Neural progenitor cell (in vitro differentiated cells): Measurements from ENCODE around the gene PGLYRP3. TPM values are rescaled to one million over a fixed set of nuclear protein-coding genes. Genes with fewer than 3 reads are reported as not detected.

Experiments used
- DNase-seq: peaks from one replicate; pipeline ENCODE4 v3.0.0-alpha.2; 2016; ENCODE audit warnings: low spot score
- H2AFZ ChIP-seq: fragments of 200-600 bp; sonication (generic); replicated peaks from 2 replicates; pipeline ENCODE4 v1.6.1; 2016; ENCODE audit warnings: antibody characterized with exemption
- H3F3A ChIP-seq: fragments of 200-600 bp; sonication (generic); 2 replicates; pipeline ENCODE4 v1.6.1; 2016; ENCODE audit warnings: antibody characterized with exemption, low read depth
- H3K27ac ChIP-seq: fragments of 200-600 bp; sonication (generic); 2 replicates; pipeline ENCODE4 v1.5.1; 2016; ENCODE audit warnings: mild to moderate bottlenecking
- H3K27me3 ChIP-seq: fragments of 200-600 bp; sonication (generic); 2 replicates; pipeline ENCODE4 v1.6.1; 2016; ENCODE audit warnings: mild to moderate bottlenecking, moderate library complexity
- H3K36me3 ChIP-seq: fragments of 200-600 bp; sonication (generic); 2 replicates; pipeline ENCODE4 v1.5.1; 2016
- H3K4me1 ChIP-seq: fragments of 200-600 bp; sonication (generic); 2 replicates; pipeline ENCODE4 v1.6.1; 2016; ENCODE audit warnings: mixed run types
- H3K4me2 ChIP-seq: fragments of 200-600 bp; sonication (generic); 2 replicates; pipeline ENCODE4 v1.6.1; 2016
- H3K4me3 ChIP-seq: fragments of 200-600 bp; sonication (generic); 2 replicates; pipeline ENCODE4 v1.5.1; 2016
- H3K79me2 ChIP-seq: fragments of 200-600 bp; sonication (generic); 2 replicates; pipeline ENCODE4 v1.6.1; 2016; ENCODE audit warnings: low read depth
- H3K9ac ChIP-seq: fragments of 200-600 bp; sonication (generic); 2 replicates; pipeline ENCODE4 v1.6.1; 2016
- H3K9me3 ChIP-seq: fragments of 200-600 bp; sonication (generic); 2 replicates; pipeline ENCODE4 v1.5.1; 2016; ENCODE audit warnings: low read depth
- H4K20me1 ChIP-seq: fragments of 200-600 bp; sonication (generic); 2 replicates; pipeline ENCODE4 v1.6.1; 2016; ENCODE audit warnings: low read depth
- H3K27ac Mint-ChIP-seq: 3 replicates; pipeline ENCODE4 v1.8.0; 2021; ENCODE audit warnings: mixed read lengths
- H3K27me3 Mint-ChIP-seq: 2 replicates; pipeline ENCODE4 v1.8.0; 2022; ENCODE audit warnings: low read depth, mild to moderate bottlenecking, inconsistent platforms, moderate library complexity, mixed read lengths; ENCODE audit not compliant: insufficient read depth
- H3K36me3 Mint-ChIP-seq: 3 replicates; pipeline ENCODE4 v1.8.0; 2021; ENCODE audit warnings: mixed read lengths
- H3K4me1 Mint-ChIP-seq: 3 replicates; pipeline ENCODE4 v1.8.0; 2021; ENCODE audit warnings: mixed read lengths
- H3K4me3 Mint-ChIP-seq: 3 replicates; pipeline ENCODE4 v1.8.0; 2021; ENCODE audit warnings: mild to moderate bottlenecking, moderate library complexity, mixed read lengths
- H3K9me3 Mint-ChIP-seq: 3 replicates; pipeline ENCODE4 v1.8.0; 2020; ENCODE audit warnings: mixed read lengths
- CTCF ChIP-seq: fragments of 200-600 bp; sonication (generic); IDR thresholded peaks from 2 replicates; pipeline ENCODE4 v1.5.1; 2017; ENCODE audit warnings: antibody characterized with exemption, mild to moderate bottlenecking
- EZH2 ChIP-seq: fragments of 200-600 bp; sonication (generic); IDR thresholded peaks from 2 replicates; pipeline ENCODE4 v1.6.1; 2017; ENCODE audit warnings: antibody characterized with exemption, mild to moderate bottlenecking, moderate library complexity
- EZH2phosphoT487 ChIP-seq: fragments of 200-600 bp; sonication (generic); IDR thresholded peaks from 2 replicates; pipeline ENCODE4 v1.6.1; 2017; ENCODE audit warnings: antibody characterized with exemption
- total RNA-seq: library from RNA; depleted of rRNA; stranded (reverse); fragments of >200 nt; gene quantifications from 2 replicates; pipeline ENCODE4 v1.2.3, GENCODE V29; 2015; ENCODE audit warnings: low replicate concordance

PGLYRP3 gene
- total RNA-seq, 1 donor from 2014 or later = not detected

- peaks cover 7% of the 10 kb centered on the region for H3K27me3 Mint-ChIP-seq
- H2AFZ ChIP-seq = no peak overlapping the region
- H3K9me3 Mint-ChIP-seq = no peaks in the 10 kb centered on the region
- TF ChIP-seq CTCF (no peak), EZH2phosphoT487 (no peak), EZH2 (no peak)
- no peaks in the 10 kb centered on the region for H3K27me3 ChIP-seq
- no peaks in the 10 kb centered on the region for H3K36me3 Mint-ChIP-seq
- no peaks in the 10 kb centered on the region for H4K20me1 ChIP-seq
- H3K4me1 ChIP-seq = no peaks in the 10 kb centered on the region
- no peak overlapping the region for H3K4me2 ChIP-seq
- no peaks in the 10 kb centered on the region for H3K36me3 ChIP-seq
- H3K79me2 ChIP-seq = no peaks in the 10 kb centered on the region
- no peak overlapping the region for H3K9ac ChIP-seq
- H3K4me3 ChIP-seq = no peak overlapping the region
- no peak overlapping the region for H3K27ac ChIP-seq
- H3K9me3 ChIP-seq = no peaks in the 10 kb centered on the region
- H3K4me1 Mint-ChIP-seq = no peaks in the 10 kb centered on the region
- DNase-seq = no peak
- no peaks in the 10 kb centered on the region for H3F3A ChIP-seq
- no peak overlapping the region for H3K4me3 Mint-ChIP-seq
- H3K27ac Mint-ChIP-seq = no peak overlapping the region
Observed at GRCh38 chr1:153360592-153361479, 48.1 kb upstream of the PGLYRP3 start.

GRCh38 chr1:153360190-153360589 is 47.4 kb upstream of the PGLYRP3 start:
- no peak overlapping the region for H3K4me3 Mint-ChIP-seq
- TF ChIP-seq EZH2phosphoT487 (no peak), EZH2 (no peak), CTCF (no peak)
- Histone ChIP-seq H3K4me3 (no peak overlapping the region), H3K27ac (no peak overlapping the region), H3K79me2 (no peaks in the 10 kb centered on the region), H3K9me3 (no peaks in the 10 kb centered on the region), H2AFZ (no peak overlapping the region), H3K4me2 (no peak overlapping the region), H3K9ac (no peak overlapping the region), H3K4me1 (no peaks in the 10 kb centered on the region), H4K20me1 (no peaks in the 10 kb centered on the region), H3F3A (no peaks in the 10 kb centered on the region), H3K36me3 (no peaks in the 10 kb centered on the region), H3K27me3 (no peaks in the 10 kb centered on the region)
- H3K9me3 Mint-ChIP-seq = no peaks in the 10 kb centered on the region
- H3K27me3 Mint-ChIP-seq = peaks cover 7% of the 10 kb centered on the region
- no peak for DNase-seq
- H3K36me3 Mint-ChIP-seq = no peaks in the 10 kb centered on the region
- H3K4me1 Mint-ChIP-seq = no peaks in the 10 kb centered on the region
- H3K27ac Mint-ChIP-seq = no peak overlapping the region

- Histone ChIP-seq H3F3A (no peaks in the 10 kb centered on the region), H3K36me3 (no peaks in the 10 kb centered on the region), H3K27ac (no peak overlapping the region), H3K4me3 (no peak overlapping the region), H3K9me3 (no peaks in the 10 kb centered on the region), H3K4me1 (no peaks in the 10 kb centered on the region), H3K9ac (no peak overlapping the region), H3K4me2 (no peak overlapping the region), H2AFZ (no peak overlapping the region), H3K27me3 (no peaks in the 10 kb centered on the region), H3K79me2 (no peaks in the 10 kb centered on the region), H4K20me1 (no peaks in the 10 kb centered on the region)
- Mint-ChIP-seq H3K9me3 (no peaks in the 10 kb centered on the region), H3K4me3 (no peak overlapping the region), H3K36me3 (no peaks in the 10 kb centered on the region), H3K4me1 (no peaks in the 10 kb centered on the region), H3K27me3 (peaks cover 7% of the 10 kb centered on the region), H3K27ac (no peak overlapping the region)
- no peak for DNase-seq
- TF ChIP-seq EZH2phosphoT487 = no peak
- TF ChIP-seq EZH2 = no peak
- no peak for TF ChIP-seq CTCF
Observed at GRCh38 chr1:153359241-153359640, 46.5 kb upstream of the PGLYRP3 start.
